Lung (tissue), 12 donors: ENCODE results near the gene WIPI1. TPM values are rescaled to one million over a fixed set of nuclear protein-coding genes. Genes with fewer than 3 reads are reported as not detected.

Experiments used
- ATAC-seq: fragments of 200-7000 bp; cut with Tn5 transposase; one replicate; pipeline ENCODE4 v1.9.1; 2020; ENCODE audit warnings: moderate number of reproducible peaks; ENCODE audit not compliant: insufficient read depth, low FRiP score
- DNase-seq, 3 donors: peaks; one replicate each; pipeline ENCODE4 v3.0.0-alpha.2; 2013 to 2017
- H3K27ac ChIP-seq, 2 donors: one replicate each; pipeline ENCODE4 v1.5.1; 2013; ENCODE audit warnings: mild to moderate bottlenecking in 2 of 2, moderate library complexity in 2 of 2, control low read depth in 1 of 2, inconsistent platforms in 1 of 2, low read depth in 1 of 2, low read length in 1 of 2
- H3K27me3 ChIP-seq, 3 donors: one replicate each; pipeline ENCODE4 v1.5.1; 2013; ENCODE audit warnings: low read length in 2 of 3; ENCODE audit not compliant: control insufficient read depth in 3 of 3, insufficient read depth in 3 of 3
- H3K36me3 ChIP-seq, 4 donors: one replicate each; pipeline ENCODE4 v1.5.1; 2013; ENCODE audit warnings: low read length in 4 of 4, mild to moderate bottlenecking in 1 of 4, moderate library complexity in 1 of 4; ENCODE audit not compliant: control insufficient read depth in 4 of 4, insufficient read depth in 4 of 4
- H3K4me1 ChIP-seq, 5 donors: one replicate each; pipeline ENCODE4 v1.5.1; 2013; ENCODE audit warnings: low read length in 5 of 5, mild to moderate bottlenecking in 2 of 5, moderate library complexity in 1 of 5; ENCODE audit not compliant: control insufficient read depth in 5 of 5, insufficient read depth in 5 of 5
- H3K4me3 ChIP-seq: one replicate; pipeline ENCODE4 v1.5.1; 2013; ENCODE audit warnings: mild to moderate bottlenecking, control low read depth, moderate library complexity
- H3K9ac ChIP-seq, 2 donors: one replicate each; pipeline ENCODE4 v1.5.1; 2013; ENCODE audit warnings: low read length in 2 of 2, control low read depth in 1 of 2; ENCODE audit not compliant: insufficient read depth in 1 of 2
- H3K9me3 ChIP-seq, 4 donors: one replicate each; pipeline ENCODE4 v1.5.1; 2013; ENCODE audit warnings: low read length in 3 of 4, mild to moderate bottlenecking in 1 of 4, moderate library complexity in 1 of 4; ENCODE audit not compliant: control insufficient read depth in 4 of 4, insufficient read depth in 3 of 4
- CTCF ChIP-seq: IDR thresholded peaks from 2 replicates; pipeline ENCODE4 v1.5.1; 2012; ENCODE audit warnings: mild to moderate bottlenecking; ENCODE audit errors: control extremely low read depth, extremely low read depth
- WGBS, 2 donors: extraction: QIAGEN DNeasy Blood & Tissue Kit; methylation state at CpG; one replicate each; pipeline ENCODE4 v1.1.7; 2013; 5-methylcytosine and 5-hydroxymethylcytosine counted together
- polyA plus RNA-seq, 2 donors: library from polyadenylated mRNA; stranded (reverse); fragments of 200-250 nt; gene quantifications; one replicate each; pipeline ENCODE4 v1.2.1, GENCODE V29; 2013
- total RNA-seq, 2 donors: library from RNA; depleted of rRNA in 1 of 2; stranded (reverse); fragments of >200 nt in 1 of 2; gene quantifications; one replicate each; pipeline ENCODE4 v1.2.1, GENCODE V29; 2014 to 2021
- donor health status: control.
- donor health status: control.
- donor health status: Bipolar disorder and iron deficiency.
- donor health status: healthy.
- donor health status: DM: yes; HTN: yes; CAD: no.

The WIPI1 gene
- total and polyA plus RNA-seq, 4 donors, result 30.4 to 58.5 (median 41.8) TPM

- WGBS, 2 donors, result 92 to 93% methylated on average over 13 of the region's 13 CpGs
- no peak for TF ChIP-seq CTCF
Measured at GRCh38 chr17:68431045-68431608, 26.2 kb downstream of the WIPI1 start.

GRCh38 chr17:68429881-68430280 lies 27.4 kb downstream of the WIPI1 start:
- Histone ChIP-seq H3K4me3 (no peak overlapping the region), H3K36me3 (peaks cover 17 to 74% (median 42%) of the 10 kb centered on the region in 4 donors), H3K9me3 (no peaks in the 10 kb centered on the region), H3K4me1 (no peaks in the 10 kb centered on the region), H3K27me3 (no peaks in the 10 kb centered on the region), H3K9ac (no peak overlapping the region), H3K27ac (no peak overlapping the region)
- ATAC-seq (no peak), DNase-seq (no peak)
- 93 to 98% methylated on average over 11 of the region's 11 CpGs for WGBS, 2 donors
- no peak for TF ChIP-seq CTCF

More at GRCh38 chr17:68431045-68431608, 26.2 kb downstream of the WIPI1 start:
- Histone ChIP-seq H3K27ac (no peak overlapping the region), H3K9me3 (no peaks in the 10 kb centered on the region), H3K27me3 (no peaks in the 10 kb centered on the region), H3K4me1 (no peaks in the 10 kb centered on the region), H3K4me3 (no peak overlapping the region), H3K36me3 (peaks cover 19 to 72% (median 37%) of the 10 kb centered on the region in 4 donors), H3K9ac (no peak overlapping the region)
- ATAC-seq, result no peak
- no peak for DNase-seq

- Histone ChIP-seq H3K4me1 (no peaks in the 10 kb centered on the region), H3K9ac (no peak overlapping the region), H3K27ac (no peak overlapping the region), H3K36me3 (peaks cover 17 to 71% (median 42%) of the 10 kb centered on the region in 4 donors), H3K27me3 (no peaks in the 10 kb centered on the region), H3K9me3 (no peaks in the 10 kb centered on the region), H3K4me3 (no peak overlapping the region)
- DNase-seq, result no peak
- WGBS, 2 donors, result 91 to 93% methylated on average over 14 of the region's 14 CpGs
- TF ChIP-seq CTCF, result no peak
- ATAC-seq, result no peak
Measured at GRCh38 chr17:68428498-68429172, 28.7 kb downstream of the WIPI1 start.
